Stomach (tissue), 4 donors: ENCODE results near the gene TCFL5.

Experiments
- CTCF ChIP-seq, 7 experiments: fragments of 450-650 bp in 4 of 7; fragments of 200-600 bp in 3 of 7; sonication (generic) in 3 of 7; IDR thresholded peaks; one replicate each; pipeline ENCODE4 v1.5.1; 2016 to 2019; ENCODE audit warnings: antibody characterized with exemption in 7 of 7, control low read depth in 2 of 7, mild to moderate bottlenecking in 1 of 7
- EP300 ChIP-seq: sonication (generic); formaldehyde crosslinking; IDR thresholded peaks from one replicate; pipeline ENCODE4 v1.6.1; 2017; ENCODE audit warnings: antibody characterized with exemption
- POLR2A ChIP-seq, 4 donors: fragments of 450-650 bp; IDR thresholded peaks; one replicate each; pipeline ENCODE4 v1.6.1; 2016; ENCODE audit warnings: antibody characterized with exemption in 4 of 4, control low read depth in 2 of 4, mild to moderate bottlenecking in 1 of 4, moderate library complexity in 1 of 4
- POLR2AphosphoS5 ChIP-seq, 3 donors: sonication (generic); formaldehyde crosslinking; IDR thresholded peaks; one replicate each; pipeline ENCODE4 v1.6.1; 2016; ENCODE audit warnings: antibody characterized with exemption in 3 of 3

GRCh38 chr20:62861726-62862336 lies at the start of gene TCFL5:
- TF ChIP-seq CTCF (IDR thresholded peaks at IDR 0.05) (no peak), POLR2A (IDR thresholded peaks at IDR 0.05) (no peak), EP300 (no peak), POLR2AphosphoS5 (IDR thresholded peaks at IDR 0.05) (peak in 2 of 3 donors; percentile 20 to 65)
